SJCRH30 (cell line): ENCODE results near the gene NR5A1. TPM values are rescaled to one million over a fixed set of nuclear protein-coding genes. Genes with fewer than 3 reads are reported as not detected.
A peak's percentile ranks its signal among the peaks of the same experiment; 100 is the strongest.

Experiments
- DNase-seq, 2 experiments: peaks; one replicate each; pipeline ENCODE4 v3.0.0-alpha.2; 2015 to 2020
- H3K27ac ChIP-seq: fragments of 250-450 bp; sonication (Bioruptor Pico); 2 replicates; pipeline ENCODE4 v1.5.1; 2020; ENCODE audit warnings: mild to moderate bottlenecking, moderate library complexity
- H3K27me3 ChIP-seq: fragments of 250-450 bp; sonication (Bioruptor Pico); 2 replicates; pipeline ENCODE4 v1.5.1; 2020; ENCODE audit warnings: mild to moderate bottlenecking, moderate library complexity
- H3K36me3 ChIP-seq: fragments of 250-450 bp; sonication (Bioruptor Pico); 2 replicates; pipeline ENCODE4 v1.5.1; 2020; ENCODE audit warnings: mild to moderate bottlenecking, moderate library complexity
- H3K4me1 ChIP-seq: fragments of 250-450 bp; sonication (Bioruptor Pico); 2 replicates; pipeline ENCODE4 v1.5.1; 2020; ENCODE audit warnings: mild to moderate bottlenecking, moderate library complexity
- H3K4me3 ChIP-seq: fragments of 250-450 bp; sonication (Bioruptor Pico); 2 replicates; pipeline ENCODE4 v1.5.1; 2020; ENCODE audit warnings: mild to moderate bottlenecking, moderate library complexity
- H3K9me3 ChIP-seq: fragments of 250-450 bp; sonication (Bioruptor Pico); replicated peaks from 2 replicates; pipeline ENCODE4 v1.5.1; 2020; ENCODE audit warnings: mild to moderate bottlenecking, moderate library complexity
- total RNA-seq: library from RNA; depleted of rRNA; stranded (reverse); fragments of >200 nt; shearing (Covaris generic); gene quantifications from 2 replicates; pipeline ENCODE4 v1.2.3, GENCODE V29; 2014; rRNA removed

NR5A1 gene
- total RNA-seq: not detected in 2 replicates

GRCh38 chr9:124506931-124507879, at the start of gene NR5A1:
Gene NR5A1 (minus strand): TSS chr9:124507399. CDS start chr9:124503395, 4,004 bp downstream.
- Histone ChIP-seq H3K4me1 (no peaks in the 10 kb centered on the region), H3K4me3 (no peak within 1 kb of the TSS), H3K27ac (no peak within 1 kb of the TSS), H3K27me3 (no peaks in the 10 kb centered on the region), H3K36me3 (no peaks in the 10 kb centered on the region), H3K9me3 (no peaks in the 10 kb centered on the region)
- no peak for DNase-seq

DNA sequence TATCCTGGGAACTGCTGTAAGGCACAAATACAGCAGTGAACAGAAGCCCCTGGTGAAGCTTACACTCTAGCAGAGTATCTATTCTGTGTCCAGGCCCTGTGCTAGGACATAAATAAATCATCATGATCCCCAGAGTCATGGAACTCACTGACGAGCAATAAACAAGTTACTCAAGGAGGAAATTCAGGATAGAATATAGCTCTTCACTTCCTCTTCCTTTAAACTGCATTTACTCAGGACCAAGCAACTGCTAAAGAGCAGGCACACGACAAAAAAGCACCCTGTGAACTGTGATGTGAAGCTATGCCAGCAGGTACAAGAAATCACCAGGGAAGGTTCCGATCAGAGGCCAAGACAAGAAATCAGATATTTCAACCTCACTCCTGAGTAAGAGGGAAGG, 47.8 kb upstream of the NR5A1 start:
- Histone ChIP-seq H3K4me1 (peaks cover 6% of the 10 kb centered on the region), H3K4me3 (no peak overlapping the region), H3K36me3 (no peaks in the 10 kb centered on the region), H3K9me3 (no peaks in the 10 kb centered on the region), H3K27me3 (no peaks in the 10 kb centered on the region), H3K27ac (no peak overlapping the region)
- no peak for DNase-seq

- Histone ChIP-seq H3K4me3 (no peak overlapping the region), H3K4me1 (peaks cover 6% of the 10 kb centered on the region), H3K9me3 (no peaks in the 10 kb centered on the region), H3K36me3 (no peaks in the 10 kb centered on the region), H3K27ac (no peak overlapping the region), H3K27me3 (no peaks in the 10 kb centered on the region)
- no peak for DNase-seq
Observed at GRCh38 chr9:124553738-124554137, 46.5 kb upstream of the NR5A1 start.

- Histone ChIP-seq H3K4me3 (no peak overlapping the region), H3K9me3 (no peaks in the 10 kb centered on the region), H3K27ac (no peak overlapping the region), H3K4me1 (peaks cover 6% of the 10 kb centered on the region), H3K27me3 (no peaks in the 10 kb centered on the region), H3K36me3 (no peaks in the 10 kb centered on the region)
- DNase-seq: no peak
Observed at GRCh38 chr9:124552273-124552605, 45.0 kb upstream of the NR5A1 start.

DNA sequence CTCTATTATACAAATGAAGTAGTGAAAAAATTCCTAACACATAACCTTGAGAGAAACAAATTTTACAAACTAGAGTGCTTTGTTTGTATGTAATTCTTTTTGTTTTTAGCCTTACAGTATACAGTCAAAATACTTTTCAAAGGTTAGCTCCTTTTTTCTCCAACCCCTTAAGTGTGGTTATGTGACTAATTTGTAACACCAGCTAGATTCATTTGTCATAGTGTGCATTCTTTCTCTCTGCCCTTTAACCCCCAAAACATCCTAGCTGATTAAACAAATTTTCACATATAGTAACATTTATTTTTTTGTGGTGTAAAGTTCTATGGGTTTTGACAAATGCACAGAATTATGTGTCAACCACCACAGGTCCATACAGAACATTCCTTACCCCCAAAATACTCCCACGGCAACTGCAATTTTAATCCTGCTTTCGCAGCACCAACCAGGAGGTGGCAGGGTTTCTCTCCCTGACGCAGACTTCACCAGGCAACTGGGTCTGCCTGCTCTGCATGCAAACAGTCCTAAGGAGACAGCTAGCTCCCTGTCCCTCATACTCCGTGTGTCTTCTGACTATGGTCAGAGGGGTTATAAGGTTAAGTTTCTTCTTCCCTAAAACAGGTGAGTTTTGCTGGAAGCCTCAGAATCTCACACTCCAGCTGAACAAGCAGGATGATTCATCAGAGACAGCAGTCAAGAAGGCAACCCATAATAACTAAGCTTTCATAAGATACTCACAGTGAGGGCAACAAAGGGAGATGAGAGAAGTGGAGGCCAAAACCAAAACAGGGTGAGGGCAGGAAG, 44.5 kb upstream of the NR5A1 start:
- Histone ChIP-seq H3K4me1 (peaks cover 6% of the 10 kb centered on the region), H3K9me3 (no peaks in the 10 kb centered on the region), H3K27ac (no peak overlapping the region), H3K4me3 (no peak overlapping the region), H3K27me3 (no peaks in the 10 kb centered on the region), H3K36me3 (no peaks in the 10 kb centered on the region)
- peak; percentile 64 to 76 for DNase-seq

GRCh38 chr9:124550072-124550471, 42.9 kb upstream of the NR5A1 start:
- Histone ChIP-seq H3K4me3 (no peak overlapping the region), H3K4me1 (peaks cover 6% of the 10 kb centered on the region), H3K36me3 (no peaks in the 10 kb centered on the region), H3K27me3 (no peaks in the 10 kb centered on the region), H3K9me3 (no peaks in the 10 kb centered on the region), H3K27ac (no peak overlapping the region)
- no peak for DNase-seq

- Histone ChIP-seq H3K27me3 (no peaks in the 10 kb centered on the region), H3K27ac (no peak overlapping the region), H3K36me3 (no peaks in the 10 kb centered on the region), H3K4me3 (no peak overlapping the region), H3K9me3 (no peaks in the 10 kb centered on the region), H3K4me1 (peaks cover 6% of the 10 kb centered on the region)
- DNase-seq: no peak
Observed at GRCh38 chr9:124549016-124549415, 41.8 kb upstream of the NR5A1 start.

DNA sequence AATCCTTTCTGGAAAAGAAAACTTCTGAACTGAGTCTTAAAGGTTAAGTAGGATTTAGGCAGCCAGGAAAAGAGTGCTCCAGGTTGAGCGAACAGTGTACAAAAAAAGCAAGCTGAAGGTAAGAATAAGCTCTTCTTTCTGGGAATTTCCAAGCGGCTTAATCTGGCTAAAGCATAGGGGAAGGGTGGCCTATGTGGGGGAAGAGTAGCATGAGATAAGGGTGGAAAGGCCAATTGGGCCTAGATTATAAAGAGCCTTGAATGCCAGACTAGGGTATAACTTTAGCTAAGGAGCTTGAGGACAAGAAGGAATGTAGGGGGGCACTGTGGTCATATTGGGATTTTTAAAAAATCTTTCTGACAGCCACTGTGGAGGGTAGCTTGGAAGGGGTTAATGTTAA, 37.3 kb upstream of the NR5A1 start:
- Histone ChIP-seq H3K36me3 (no peaks in the 10 kb centered on the region), H3K27me3 (no peaks in the 10 kb centered on the region), H3K27ac (no peak overlapping the region), H3K4me1 (no peaks in the 10 kb centered on the region), H3K4me3 (no peak overlapping the region), H3K9me3 (no peaks in the 10 kb centered on the region)
- DNase-seq: no peak

DNA sequence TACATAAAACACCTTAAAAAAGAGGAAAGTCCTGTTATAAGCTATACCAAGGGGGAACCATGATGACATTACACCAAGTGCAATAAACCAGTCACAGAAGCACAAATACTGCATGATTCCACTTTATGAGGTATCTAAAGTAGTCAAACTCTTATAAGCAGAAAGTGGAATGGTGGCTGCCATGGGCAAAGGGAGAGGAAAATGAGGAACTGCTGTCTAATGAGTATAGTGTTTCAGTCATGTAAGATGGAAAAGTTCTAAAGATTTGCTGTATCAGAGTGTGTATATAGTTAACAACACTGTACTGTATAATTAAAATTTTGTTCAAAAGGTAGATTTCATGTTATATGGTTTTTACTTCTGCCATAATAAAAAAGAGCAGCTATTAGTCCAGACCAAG, 34.6 kb upstream of the NR5A1 start:
- no peaks in the 10 kb centered on the region for H3K27me3 ChIP-seq
- no peaks in the 10 kb centered on the region for H3K9me3 ChIP-seq
- H3K27ac ChIP-seq: no peak overlapping the region
- no peaks in the 10 kb centered on the region for H3K36me3 ChIP-seq
- H3K4me3 ChIP-seq: no peak overlapping the region
- no peaks in the 10 kb centered on the region for H3K4me1 ChIP-seq
- DNase-seq: no peak

DNA sequence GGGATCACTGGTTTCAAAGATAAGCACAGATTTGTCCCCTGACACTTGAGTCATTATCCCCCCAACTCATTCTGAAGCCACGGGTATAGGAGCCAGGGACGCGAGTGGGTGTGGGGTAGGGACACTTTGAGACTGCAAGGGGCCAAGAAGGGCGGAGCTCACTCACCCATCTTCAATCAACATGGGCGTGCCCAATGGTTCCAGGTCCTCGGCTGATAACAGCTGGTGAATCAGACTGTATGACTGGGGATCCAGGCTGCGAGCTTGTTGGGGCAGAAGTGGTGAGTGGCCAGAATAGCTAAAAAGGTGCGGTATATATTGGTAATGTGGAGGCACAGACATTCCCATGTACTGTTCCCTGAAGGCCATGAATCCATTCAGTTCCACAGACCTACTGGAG, 30.7 kb upstream of the NR5A1 start:
- H3K27me3 ChIP-seq: no peaks in the 10 kb centered on the region
- no peaks in the 10 kb centered on the region for H3K9me3 ChIP-seq
- DNase-seq: no peak
- H3K36me3 ChIP-seq: no peaks in the 10 kb centered on the region
- no peaks in the 10 kb centered on the region for H3K4me1 ChIP-seq
- H3K4me3 ChIP-seq: no peak overlapping the region
- H3K27ac ChIP-seq: no peak overlapping the region

DNA sequence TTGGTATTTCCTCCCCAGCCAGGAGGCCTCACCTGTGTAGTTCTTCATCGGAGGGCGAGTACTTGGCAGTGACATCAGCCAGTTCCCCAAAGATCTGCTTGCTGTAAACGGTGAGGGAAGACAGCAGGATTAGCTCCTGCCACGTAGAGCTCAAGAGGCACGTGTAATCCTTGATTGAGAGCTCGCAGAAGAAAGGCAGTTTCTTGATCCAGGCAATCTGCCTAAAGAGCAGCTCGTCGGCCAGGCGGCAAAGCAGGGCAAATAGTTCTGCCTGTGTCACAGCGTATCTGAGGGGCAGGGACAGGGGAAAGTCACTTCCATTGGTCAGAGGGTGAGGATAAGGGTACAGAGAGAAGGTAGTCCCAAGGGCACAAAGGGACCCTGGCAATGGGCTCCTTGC, 28.6 kb upstream of the NR5A1 start:
- H3K4me3 ChIP-seq: no peak overlapping the region
- no peaks in the 10 kb centered on the region for H3K9me3 ChIP-seq

DNA sequence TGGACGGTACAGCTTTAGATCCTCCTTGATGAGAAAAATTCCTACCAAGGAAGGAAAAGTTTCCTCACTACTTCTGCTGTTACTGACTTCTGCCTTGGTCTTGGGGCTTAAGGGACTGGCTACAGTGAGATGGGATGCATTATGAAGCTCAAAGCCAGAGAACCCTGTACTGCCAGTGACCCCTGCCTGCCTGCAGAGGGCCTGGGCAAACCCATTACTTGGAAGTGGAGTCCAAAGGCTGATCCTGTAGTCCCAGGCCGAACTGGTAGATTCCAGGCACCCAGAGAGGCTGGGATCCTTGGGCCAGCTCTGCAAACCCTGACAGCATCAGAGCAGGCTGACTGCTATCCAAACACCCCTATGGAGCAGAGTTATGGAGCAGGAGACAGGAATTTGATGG, 25.7 kb upstream of the NR5A1 start:
- Histone ChIP-seq H3K36me3 (no peaks in the 10 kb centered on the region), H3K4me1 (no peaks in the 10 kb centered on the region), H3K4me3 (no peak overlapping the region), H3K27ac (no peak overlapping the region), H3K27me3 (no peaks in the 10 kb centered on the region), H3K9me3 (no peaks in the 10 kb centered on the region)
- no peak for DNase-seq

More for the DNA sequence above, 28.6 kb upstream of the NR5A1 start:
- Histone ChIP-seq H3K27ac (no peak overlapping the region), H3K27me3 (no peaks in the 10 kb centered on the region), H3K4me1 (no peaks in the 10 kb centered on the region), H3K36me3 (no peaks in the 10 kb centered on the region)
- DNase-seq: no peak

DNA sequence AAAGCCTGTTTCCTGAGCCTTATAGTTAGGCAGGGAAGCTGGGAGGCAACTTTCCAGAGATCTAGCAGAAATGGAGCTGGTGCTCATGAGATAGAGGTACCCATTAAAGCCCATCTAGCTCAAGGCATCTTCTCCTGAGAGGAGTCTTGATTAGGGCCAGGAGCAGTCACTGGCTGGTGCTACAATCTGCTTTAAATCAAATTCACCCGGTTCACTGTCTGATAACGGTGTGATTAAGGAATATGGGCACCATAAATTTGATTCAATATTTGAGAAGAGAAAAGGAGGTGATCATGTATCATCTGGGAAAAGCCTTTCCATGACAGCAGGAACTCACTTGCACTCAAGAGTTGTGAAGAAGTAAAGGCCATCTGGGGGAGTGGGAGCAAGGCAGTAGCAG, 23.9 kb upstream of the NR5A1 start:
- no peaks in the 10 kb centered on the region for H3K27me3 ChIP-seq
- H3K9me3 ChIP-seq: no peaks in the 10 kb centered on the region
- H3K36me3 ChIP-seq: no peaks in the 10 kb centered on the region
- H3K27ac ChIP-seq: no peak overlapping the region
- H3K4me1 ChIP-seq: no peaks in the 10 kb centered on the region
- no peak for DNase-seq
- no peak overlapping the region for H3K4me3 ChIP-seq

GRCh38 chr9:124530246-124530645, 23.0 kb upstream of the NR5A1 start:
- Histone ChIP-seq H3K27ac (no peak overlapping the region), H3K36me3 (no peaks in the 10 kb centered on the region), H3K4me3 (no peak overlapping the region), H3K9me3 (no peaks in the 10 kb centered on the region), H3K27me3 (no peaks in the 10 kb centered on the region), H3K4me1 (no peaks in the 10 kb centered on the region)
- no peak for DNase-seq

DNA sequence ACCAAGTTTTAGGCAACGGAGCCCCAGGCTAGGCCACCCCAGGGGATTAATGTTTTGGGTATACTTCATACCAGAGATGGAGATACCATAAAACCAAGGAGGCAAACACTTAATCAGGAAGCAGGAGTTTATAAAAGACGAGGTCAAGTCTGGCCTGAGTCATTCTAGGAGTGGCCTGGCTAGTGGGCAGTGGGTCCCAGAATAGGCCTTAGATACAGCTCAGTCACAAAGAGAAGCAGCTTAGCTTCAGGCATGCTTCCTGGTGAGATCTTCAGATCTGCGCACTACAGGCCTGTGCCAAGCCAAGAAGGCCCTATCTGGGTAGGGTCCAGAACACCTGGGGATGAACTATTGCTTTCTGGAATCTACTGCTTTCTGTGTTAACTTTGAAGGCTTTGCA, 20.6 kb upstream of the NR5A1 start:
- Histone ChIP-seq H3K27ac (no peak overlapping the region), H3K4me1 (no peaks in the 10 kb centered on the region), H3K4me3 (no peak overlapping the region), H3K36me3 (no peaks in the 10 kb centered on the region), H3K9me3 (no peaks in the 10 kb centered on the region), H3K27me3 (no peaks in the 10 kb centered on the region)
- DNase-seq: no peak
